Naive B cell (primary cell): ENCODE measurements around the gene PHLDA3. TPM values are rescaled to one million over a fixed set of nuclear protein-coding genes. Genes with fewer than 3 reads are reported as not detected.
"Not testable (repeated sequence)": the region's sequence is repeated elsewhere in the genome, so short reads cannot be mapped to it uniquely, and the experiment has no call there.

Experiments used
- ATAC-seq, 2 donors: fragments of 150-1000 bp; cut with Tn5 transposase; 2 replicates each; pipeline ENCODE4 v1.10.0; 2021; ENCODE audit warnings: low read depth in 2 of 2, mild to moderate bottlenecking in 2 of 2, moderate library complexity in 2 of 2
- DNase-seq: peaks from one replicate; pipeline ENCODE4 v3.0.0; 2022
- H3K27ac Mint-ChIP-seq, 6 donors: one replicate each; pipeline ENCODE4 v1.8.0; 2020 to 2022; ENCODE audit warnings: mild to moderate bottlenecking in 6 of 6, mixed read lengths in 6 of 6, moderate library complexity in 5 of 6, inconsistent platforms in 2 of 6
- H3K27me3 Mint-ChIP-seq, 3 donors: one replicate each; pipeline ENCODE4 v1.8.0; 2021 to 2022; ENCODE audit warnings: mixed read lengths in 3 of 3, mild to moderate bottlenecking in 1 of 3
- H3K36me3 Mint-ChIP-seq, 2 donors: one replicate each; pipeline ENCODE4 v1.8.0; 2020 to 2022; ENCODE audit warnings: mixed read lengths in 2 of 2, inconsistent platforms in 1 of 2, mild to moderate bottlenecking in 1 of 2
- H3K4me1 Mint-ChIP-seq, 3 donors: one replicate each; pipeline ENCODE4 v1.8.0; 2020 to 2022; ENCODE audit warnings: mixed read lengths in 3 of 3, inconsistent platforms in 1 of 3, mild to moderate bottlenecking in 1 of 3, moderate library complexity in 1 of 3
- H3K4me3 Mint-ChIP-seq, 8 donors: one replicate each; pipeline ENCODE4 v1.8.0; 2020 to 2022; ENCODE audit warnings: mild to moderate bottlenecking in 8 of 8, mixed read lengths in 8 of 8, moderate library complexity in 8 of 8, inconsistent platforms in 2 of 8
- H3K9me3 Mint-ChIP-seq, 7 donors: one replicate each; pipeline ENCODE4 v1.8.0; 2020 to 2022; ENCODE audit warnings: mixed read lengths in 7 of 7, mild to moderate bottlenecking in 5 of 7, inconsistent platforms in 2 of 7, moderate library complexity in 1 of 7
- polyA plus RNA-seq, 6 donors: library from polyadenylated mRNA; unstranded; fragments of 300-500 nt; fragmentation: Illumina TruSeq; gene quantifications; one replicate each; pipeline ENCODE4 v1.2.3, GENCODE V29; 2021; ENCODE audit warnings: low read depth in 6 of 6

The PHLDA3 gene
- polyA plus RNA-seq, 6 donors from 2014 or later = 1.1 TPM; not detected in 5

DNA sequence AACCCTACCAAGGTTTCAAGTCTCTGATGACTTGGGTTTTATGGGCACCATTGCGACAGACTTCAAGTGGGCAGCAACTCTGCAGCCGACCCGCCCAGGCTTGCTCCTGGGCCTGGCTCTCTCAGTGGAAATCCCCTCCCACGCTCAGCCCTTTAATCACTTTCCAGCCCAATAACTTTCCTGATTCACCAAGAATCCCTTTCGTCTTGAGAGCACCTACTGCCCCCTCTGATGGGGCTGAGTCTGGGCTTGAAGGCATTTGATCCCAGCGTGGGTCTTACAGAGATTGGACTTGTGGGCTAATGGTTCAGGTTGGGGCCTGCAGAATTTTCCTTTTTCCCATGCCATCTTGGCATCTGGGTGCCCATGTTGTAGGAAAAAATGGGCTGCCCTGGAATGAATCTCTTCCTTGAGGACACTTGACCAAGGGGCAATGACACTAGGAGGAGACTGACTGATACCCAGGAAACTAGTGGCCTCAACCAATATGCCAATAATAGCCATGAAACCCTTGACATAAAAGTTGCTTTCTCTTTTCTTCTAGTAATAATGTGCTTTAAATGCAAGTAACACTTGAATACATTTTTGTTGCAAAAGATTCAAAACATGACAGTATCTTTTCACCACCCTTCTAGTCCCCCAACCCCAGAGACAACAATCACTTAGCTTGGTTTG lies 7.8 kb upstream of the PHLDA3 start:
- peaks cover 15 to 21% (median 18%) of the 10 kb centered on the region in 3 donors for H3K4me1 Mint-ChIP-seq
- no peaks in the 10 kb centered on the region for H3K36me3 Mint-ChIP-seq
- DNase-seq (no peak), ATAC-seq (no peak)
- no peak overlapping the region for H3K4me3 Mint-ChIP-seq
- H3K9me3 Mint-ChIP-seq = no peaks in the 10 kb centered on the region
- H3K27ac Mint-ChIP-seq = peak overlapping the region in 1 of 6 donors; percentile 68
- H3K27me3 Mint-ChIP-seq = peaks cover 14 to 35% (median 35%) of the 10 kb centered on the region in 3 donors

GRCh38 chr1:201475915-201476669 lies 7.1 kb upstream of the PHLDA3 start:
- no peak overlapping the region for H3K4me3 Mint-ChIP-seq
- H3K9me3 Mint-ChIP-seq = no peaks in the 10 kb centered on the region
- ATAC-seq (no peak), DNase-seq (no peak)
- H3K36me3 Mint-ChIP-seq = no peaks in the 10 kb centered on the region
- H3K27ac Mint-ChIP-seq = peak overlapping the region in 1 of 6 donors; percentile 68
- H3K4me1 Mint-ChIP-seq = peaks cover 8 to 14% (median 11%) of the 10 kb centered on the region in 3 donors
- peaks cover 21 to 42% (median 39%) of the 10 kb centered on the region in 3 donors for H3K27me3 Mint-ChIP-seq

GRCh38 chr1:201475130-201475529 lies 6.1 kb upstream of the PHLDA3 start:
- Mint-ChIP-seq H3K4me1 (peaks cover 2 to 6% (median 2%) of the 10 kb centered on the region in 3 donors), H3K9me3 (no peaks in the 10 kb centered on the region), H3K27me3 (peaks cover 30 to 51% (median 45%) of the 10 kb centered on the region in 3 donors), H3K4me3 (no peak overlapping the region), H3K36me3 (no peaks in the 10 kb centered on the region), H3K27ac (no peak overlapping the region)
- DNase-seq = no peak
- ATAC-seq = no peak

GRCh38 chr1:201473296-201473695 lies 4.3 kb upstream of the PHLDA3 start:
- ATAC-seq (no peak), DNase-seq (no peak)
- Mint-ChIP-seq H3K27me3 (peaks cover 35 to 62% (median 59%) of the 10 kb centered on the region in 3 donors), H3K4me3 (no peak overlapping the region), H3K27ac (no peak overlapping the region), H3K9me3 (no peaks in the 10 kb centered on the region), H3K36me3 (no peaks in the 10 kb centered on the region), H3K4me1 (peaks cover 3 to 6% (median 5%) of the 10 kb centered on the region in 3 donors)

DNA sequence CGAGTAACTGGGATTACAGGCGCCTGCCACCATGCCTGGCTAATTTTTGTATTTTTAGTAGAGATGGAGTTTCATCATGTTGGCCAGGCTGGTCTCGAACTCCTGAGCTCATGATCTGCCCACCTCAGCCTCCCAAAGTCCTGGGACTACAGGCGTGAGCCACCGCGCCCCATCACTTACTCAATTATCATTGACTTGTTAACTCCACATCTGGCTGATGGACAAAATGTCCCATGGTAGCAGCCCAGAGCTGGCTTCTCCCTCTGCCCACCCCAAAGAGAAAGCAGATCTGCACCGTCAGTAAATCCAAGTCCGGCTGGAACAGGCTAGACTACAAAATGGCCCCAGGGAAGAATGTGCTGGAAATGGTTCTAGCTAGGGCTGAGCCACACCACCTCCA lies 3.3 kb upstream of the PHLDA3 start:
- peaks cover 40 to 72% (median 67%) of the 10 kb centered on the region in 3 donors for H3K27me3 Mint-ChIP-seq
- H3K4me3 Mint-ChIP-seq, H3K9me3 Mint-ChIP-seq, H3K36me3 Mint-ChIP-seq, H3K4me1 Mint-ChIP-seq, ATAC-seq, DNase-seq: not testable (repeated sequence)
- peak overlapping the region in 1 of 6 donors; percentile 27 for H3K27ac Mint-ChIP-seq

DNA sequence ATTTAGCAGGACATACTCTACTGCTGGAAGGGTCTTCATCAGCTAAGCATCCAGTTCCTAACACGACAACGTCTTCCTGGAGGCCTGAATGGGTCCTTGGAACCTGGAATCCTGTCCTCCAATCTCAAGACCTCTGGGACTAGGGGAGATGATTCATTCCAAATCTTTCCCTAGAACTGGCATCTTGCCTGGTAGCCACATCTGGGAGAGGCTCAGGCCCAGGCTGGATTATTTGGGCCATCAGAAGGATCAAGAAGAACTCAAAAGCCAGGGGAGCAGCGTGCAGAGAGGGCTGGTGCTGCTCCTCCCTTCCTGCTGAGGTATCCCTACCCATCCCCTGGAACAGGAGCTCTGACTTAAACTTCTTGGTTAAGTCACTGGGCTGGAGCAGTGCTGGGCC lies 2.8 kb upstream of the PHLDA3 start:
- peaks cover 5 to 8% (median 6%) of the 10 kb centered on the region in 3 donors for H3K4me1 Mint-ChIP-seq
- no peaks in the 10 kb centered on the region for H3K36me3 Mint-ChIP-seq
- no peaks in the 10 kb centered on the region for H3K9me3 Mint-ChIP-seq
- H3K27ac Mint-ChIP-seq = no peak overlapping the region
- ATAC-seq = no peak
- H3K27me3 Mint-ChIP-seq = peaks cover 40 to 77% (median 66%) of the 10 kb centered on the region in 3 donors
- DNase-seq = no peak
- peak overlapping the region in 1 of 8 donors; percentile 41 for H3K4me3 Mint-ChIP-seq

DNA sequence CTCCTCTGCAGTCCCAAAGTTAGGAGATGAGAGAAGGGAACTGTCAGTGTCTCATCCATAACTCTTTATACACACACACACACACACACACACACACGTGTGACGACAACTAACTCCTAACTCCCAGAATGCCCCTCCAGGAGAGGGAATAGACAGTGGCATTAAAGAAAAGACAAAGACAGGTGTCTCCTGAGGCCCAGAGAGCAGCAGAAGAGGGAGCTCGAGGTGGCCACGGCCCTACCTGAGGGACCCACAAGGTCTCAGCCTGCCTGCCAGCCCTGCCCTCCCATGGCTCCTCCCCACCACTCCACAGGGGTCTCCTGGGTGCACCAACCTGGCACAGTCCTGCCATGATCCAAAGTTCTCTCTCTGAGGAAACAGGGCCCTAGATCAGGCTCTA lies 1.6 kb upstream of the PHLDA3 start:
- ATAC-seq (no peak), DNase-seq (no peak)
- Mint-ChIP-seq H3K27ac (no peak overlapping the region), H3K4me1 (peaks cover 5 to 8% (median 6%) of the 10 kb centered on the region in 3 donors), H3K27me3 (peaks cover 40 to 73% (median 57%) of the 10 kb centered on the region in 3 donors), H3K36me3 (no peaks in the 10 kb centered on the region), H3K9me3 (no peaks in the 10 kb centered on the region), H3K4me3 (peak overlapping the region in 2 of 8 donors; percentile 22 to 76)

DNA sequence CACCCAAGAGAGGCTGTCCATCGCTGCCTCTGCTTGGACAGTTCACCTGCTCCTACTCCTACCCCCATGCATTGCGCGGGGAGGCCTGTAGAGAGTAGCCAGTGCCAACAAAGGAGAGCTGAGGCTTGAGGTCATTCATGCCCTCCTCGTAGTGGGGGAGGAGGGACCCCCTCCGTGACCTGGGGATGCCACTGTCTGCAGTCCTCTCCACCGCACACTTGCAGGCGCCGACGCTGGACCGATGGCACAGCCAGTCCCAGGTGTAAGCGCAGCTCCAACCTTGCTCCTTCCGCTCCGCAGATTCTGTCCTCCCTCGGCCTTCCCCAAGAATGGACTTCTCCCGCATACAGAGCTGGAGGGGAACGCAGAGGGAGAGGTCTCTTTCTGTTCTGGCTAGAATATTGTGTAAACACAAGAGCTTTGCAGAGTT lies 672 bp upstream of the PHLDA3 start:
- H3K27ac Mint-ChIP-seq = no peak overlapping the region

GRCh38 chr1:201468501-201468843 lies 516 bp downstream of the PHLDA3 start:
- no peak overlapping the region for H3K27ac Mint-ChIP-seq
- H3K36me3 Mint-ChIP-seq = no peaks in the 10 kb centered on the region
- H3K4me1 Mint-ChIP-seq = peaks cover 5 to 8% (median 6%) of the 10 kb centered on the region in 3 donors
- no peaks in the 10 kb centered on the region for H3K9me3 Mint-ChIP-seq
- peak overlapping the region in 4 of 8 donors; percentile 19 to 61 (median 40) for H3K4me3 Mint-ChIP-seq
- ATAC-seq = peak; percentile 50 to 52
- DNase-seq = no peak
- peaks cover 35 to 66% (median 48%) of the 10 kb centered on the region in 3 donors for H3K27me3 Mint-ChIP-seq

More for the DNA sequence above, 672 bp upstream of the PHLDA3 start:
- Mint-ChIP-seq H3K36me3 (no peaks in the 10 kb centered on the region), H3K27me3 (peaks cover 37 to 73% (median 57%) of the 10 kb centered on the region in 3 donors), H3K4me1 (peaks cover 5 to 8% (median 6%) of the 10 kb centered on the region in 3 donors), H3K9me3 (no peaks in the 10 kb centered on the region), H3K4me3 (peak overlapping the region in 7 of 8 donors; percentile 27 to 77 (median 66))
- ATAC-seq = no peak
- DNase-seq = no peak

GRCh38 chr1:201466492-201466891 lies 2.5 kb downstream of the PHLDA3 start:
- Mint-ChIP-seq H3K36me3 (no peaks in the 10 kb centered on the region), H3K27ac (peak overlapping the region in 1 of 6 donors; percentile 79), H3K4me1 (peaks cover 5 to 8% (median 6%) of the 10 kb centered on the region in 3 donors), H3K27me3 (peaks cover 23 to 57% (median 29%) of the 10 kb centered on the region in 3 donors), H3K9me3 (no peaks in the 10 kb centered on the region), H3K4me3 (no peak overlapping the region)
- ATAC-seq (no peak), DNase-seq (no peak)

DNA sequence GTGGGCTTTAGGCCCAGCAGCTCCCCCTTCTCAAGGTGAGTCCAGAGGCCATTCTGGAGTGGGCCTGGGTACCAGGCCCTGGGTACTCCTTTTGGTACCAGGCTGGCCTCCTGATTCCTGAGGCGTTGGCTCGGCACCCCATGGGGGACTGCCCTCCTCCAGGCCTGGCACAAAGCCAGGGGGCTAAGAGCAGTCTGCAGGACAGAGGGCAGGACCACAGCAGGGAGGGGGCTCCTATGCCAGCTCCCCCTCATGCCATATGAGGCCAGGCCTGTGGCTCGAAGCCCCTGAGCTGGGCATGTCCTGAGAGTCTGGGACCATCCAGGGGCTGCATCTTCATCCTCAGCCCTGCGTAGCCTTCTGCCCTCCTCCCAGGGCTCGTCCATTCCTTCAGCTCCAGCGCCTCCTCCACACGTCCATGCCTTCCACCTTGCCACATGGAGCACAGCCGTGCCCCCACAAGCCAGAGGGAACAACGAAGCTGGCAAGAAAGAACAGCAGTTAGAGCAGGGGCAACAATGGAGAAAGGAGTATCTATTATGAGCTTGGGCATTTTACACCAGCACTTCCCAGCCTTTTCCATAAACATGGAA lies 3.2 kb downstream of the PHLDA3 start:
- H3K9me3 Mint-ChIP-seq = no peaks in the 10 kb centered on the region
- no peak overlapping the region for H3K4me3 Mint-ChIP-seq
- no peak overlapping the region for H3K27ac Mint-ChIP-seq
- no peaks in the 10 kb centered on the region for H3K36me3 Mint-ChIP-seq
- peaks cover 17 to 50% (median 22%) of the 10 kb centered on the region in 3 donors for H3K27me3 Mint-ChIP-seq
- no peak for ATAC-seq
- H3K4me1 Mint-ChIP-seq = peaks cover 5 to 8% (median 6%) of the 10 kb centered on the region in 3 donors
- no peak for DNase-seq

- H3K4me1 Mint-ChIP-seq = peaks cover 0 to 4% (median 0%) of the 10 kb centered on the region in 3 donors
- DNase-seq (no peak), ATAC-seq (no peak)
- peaks cover 6 to 30% (median 9%) of the 10 kb centered on the region in 3 donors for H3K27me3 Mint-ChIP-seq
- no peak overlapping the region for H3K4me3 Mint-ChIP-seq
- H3K9me3 Mint-ChIP-seq = no peaks in the 10 kb centered on the region
- H3K27ac Mint-ChIP-seq = no peak overlapping the region
- H3K36me3 Mint-ChIP-seq = no peaks in the 10 kb centered on the region
Observed at GRCh38 chr1:201463071-201463552, 5.9 kb downstream of the PHLDA3 start.

GRCh38 chr1:201461645-201462441 lies 7.1 kb downstream of the PHLDA3 start:
- Mint-ChIP-seq H3K9me3 (no peaks in the 10 kb centered on the region), H3K27ac (no peak overlapping the region), H3K27me3 (peaks cover 0 to 22% (median 4%) of the 10 kb centered on the region in 3 donors), H3K4me3 (no peak overlapping the region), H3K4me1 (no peaks in the 10 kb centered on the region), H3K36me3 (no peaks in the 10 kb centered on the region)
- ATAC-seq = no peak
- no peak for DNase-seq
